ENCODE measurements around the gene ZEB1. TPM values are rescaled to one million over a fixed set of nuclear protein-coding genes. Genes with fewer than 3 reads are reported as not detected.
"Not testable (repeated sequence)": the region's sequence is repeated elsewhere in the genome, so short reads cannot be mapped to it uniquely, and the experiment has no call there.

The ZEB1 gene
- polyA plus RNA-seq, 1 donor from 2014 or later: 18.0 TPM

DNA sequence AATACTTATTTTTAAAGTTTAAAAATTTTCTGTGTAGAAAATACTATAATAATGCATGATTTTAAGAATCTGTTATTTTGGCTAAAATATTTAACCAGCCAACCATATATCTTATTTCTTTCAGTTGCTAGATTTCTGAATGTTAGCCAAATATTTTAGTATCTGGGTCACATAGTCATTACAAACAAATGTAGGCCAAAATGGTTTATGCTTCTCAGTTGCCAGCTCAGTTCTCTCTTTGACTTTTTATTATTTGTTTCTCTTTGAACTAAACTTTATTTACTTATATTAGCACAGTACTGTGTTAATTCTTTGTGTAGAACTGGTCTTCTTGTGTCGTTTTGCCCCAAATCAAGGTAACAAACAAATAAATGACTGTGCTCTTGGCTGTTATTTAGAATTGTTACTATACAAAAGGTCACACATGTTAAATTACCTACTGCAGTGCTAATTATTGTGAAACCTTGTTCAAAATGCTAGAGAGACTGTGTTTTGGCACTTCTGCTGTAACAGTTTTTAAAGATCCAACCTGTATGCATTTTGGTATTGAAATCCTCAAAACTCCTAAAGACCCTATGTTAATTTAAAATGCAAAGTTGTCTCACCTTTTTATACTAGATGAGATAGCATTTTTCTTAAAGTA is 39.8 kb downstream of the ZEB1 start:
- H3K9ac ChIP-seq (ENCODE audit: low read length): no peak overlapping the region
- H3K9me3 ChIP-seq (ENCODE audit: low read length): peaks cover 9% of the 10 kb centered on the region
- H3K36me3 ChIP-seq (ENCODE audit: insufficient read depth, low read length): no peaks in the 10 kb centered on the region
- no peaks in the 10 kb centered on the region for H4K20me1 ChIP-seq (ENCODE audit: insufficient read depth)
- no peak for TF ChIP-seq EP300 (conservative IDR thresholded peaks at IDR 0.05; ENCODE audit: poor library complexity, severe bottlenecking)
- no peak for TF ChIP-seq TAF1 (IDR thresholded peaks at IDR 0.05; ENCODE audit: low read depth)
- no peak for TF ChIP-seq SMC3 (conservative IDR thresholded peaks at IDR 0.05; ENCODE audit: poor library complexity)
- TF ChIP-seq, protein P1, sequence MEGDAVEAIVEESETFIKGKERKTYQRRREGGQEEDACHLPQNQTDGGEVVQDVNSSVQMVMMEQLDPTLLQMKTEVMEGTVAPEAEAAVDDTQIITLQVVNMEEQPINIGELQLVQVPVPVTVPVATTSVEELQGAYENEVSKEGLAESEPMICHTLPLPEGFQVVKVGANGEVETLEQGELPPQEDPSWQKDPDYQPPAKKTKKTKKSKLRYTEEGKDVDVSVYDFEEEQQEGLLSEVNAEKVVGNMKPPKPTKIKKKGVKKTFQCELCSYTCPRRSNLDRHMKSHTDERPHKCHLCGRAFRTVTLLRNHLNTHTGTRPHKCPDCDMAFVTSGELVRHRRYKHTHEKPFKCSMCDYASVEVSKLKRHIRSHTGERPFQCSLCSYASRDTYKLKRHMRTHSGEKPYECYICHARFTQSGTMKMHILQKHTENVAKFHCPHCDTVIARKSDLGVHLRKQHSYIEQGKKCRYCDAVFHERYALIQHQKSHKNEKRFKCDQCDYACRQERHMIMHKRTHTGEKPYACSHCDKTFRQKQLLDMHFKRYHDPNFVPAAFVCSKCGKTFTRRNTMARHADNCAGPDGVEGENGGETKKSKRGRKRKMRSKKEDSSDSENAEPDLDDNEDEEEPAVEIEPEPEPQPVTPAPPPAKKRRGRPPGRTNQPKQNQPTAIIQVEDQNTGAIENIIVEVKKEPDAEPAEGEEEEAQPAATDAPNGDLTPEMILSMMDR (IDR thresholded peaks at IDR 0.05; ENCODE audit: poor library complexity, severe bottlenecking): no peak
- no peak for TF ChIP-seq POLR2AphosphoS5 (IDR thresholded peaks at IDR 0.05)
- TF ChIP-seq MXI1 (conservative IDR thresholded peaks at IDR 0.05; ENCODE audit: poor library complexity, severe bottlenecking): no peak
- no peak for TF ChIP-seq RAD21 (conservative IDR thresholded peaks at IDR 0.05)
- TF ChIP-seq EZH2 (IDR thresholded peaks at IDR 0.05; ENCODE audit: borderline replicate concordance, insufficient read depth, low read length, poor library complexity, severe bottlenecking): no peak
- TF ChIP-seq, protein P2, sequence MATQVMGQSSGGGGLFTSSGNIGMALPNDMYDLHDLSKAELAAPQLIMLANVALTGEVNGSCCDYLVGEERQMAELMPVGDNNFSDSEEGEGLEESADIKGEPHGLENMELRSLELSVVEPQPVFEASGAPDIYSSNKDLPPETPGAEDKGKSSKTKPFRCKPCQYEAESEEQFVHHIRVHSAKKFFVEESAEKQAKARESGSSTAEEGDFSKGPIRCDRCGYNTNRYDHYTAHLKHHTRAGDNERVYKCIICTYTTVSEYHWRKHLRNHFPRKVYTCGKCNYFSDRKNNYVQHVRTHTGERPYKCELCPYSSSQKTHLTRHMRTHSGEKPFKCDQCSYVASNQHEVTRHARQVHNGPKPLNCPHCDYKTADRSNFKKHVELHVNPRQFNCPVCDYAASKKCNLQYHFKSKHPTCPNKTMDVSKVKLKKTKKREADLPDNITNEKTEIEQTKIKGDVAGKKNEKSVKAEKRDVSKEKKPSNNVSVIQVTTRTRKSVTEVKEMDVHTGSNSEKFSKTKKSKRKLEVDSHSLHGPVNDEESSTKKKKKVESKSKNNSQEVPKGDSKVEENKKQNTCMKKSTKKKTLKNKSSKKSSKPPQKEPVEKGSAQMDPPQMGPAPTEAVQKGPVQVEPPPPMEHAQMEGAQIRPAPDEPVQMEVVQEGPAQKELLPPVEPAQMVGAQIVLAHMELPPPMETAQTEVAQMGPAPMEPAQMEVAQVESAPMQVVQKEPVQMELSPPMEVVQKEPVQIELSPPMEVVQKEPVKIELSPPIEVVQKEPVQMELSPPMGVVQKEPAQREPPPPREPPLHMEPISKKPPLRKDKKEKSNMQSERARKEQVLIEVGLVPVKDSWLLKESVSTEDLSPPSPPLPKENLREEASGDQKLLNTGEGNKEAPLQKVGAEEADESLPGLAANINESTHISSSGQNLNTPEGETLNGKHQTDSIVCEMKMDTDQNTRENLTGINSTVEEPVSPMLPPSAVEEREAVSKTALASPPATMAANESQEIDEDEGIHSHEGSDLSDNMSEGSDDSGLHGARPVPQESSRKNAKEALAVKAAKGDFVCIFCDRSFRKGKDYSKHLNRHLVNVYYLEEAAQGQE (IDR thresholded peaks at IDR 0.05; ENCODE audit: borderline replicate concordance): no peak
- no peaks in the 10 kb centered on the region for H3F3A ChIP-seq (ENCODE audit: insufficient read depth, low read length, poor library complexity, severe bottlenecking)
- no peaks in the 10 kb centered on the region for H3K27me3 ChIP-seq (ENCODE audit: insufficient read depth, low read depth, low read length)
- H3K27ac ChIP-seq (ENCODE audit: low read length): no peak overlapping the region
- H3K4me3 ChIP-seq (ENCODE audit: low read length): no peak overlapping the region
- no peak overlapping the region for H2AFZ ChIP-seq (ENCODE audit: low read depth, low read length)
- H3K9me2 ChIP-seq (ENCODE audit: insufficient read depth, low read length): no peaks in the 10 kb centered on the region
- H3K4me2 ChIP-seq (ENCODE audit: low read length): no peak overlapping the region
- peaks cover 67% of the 10 kb centered on the region for H3K79me2 ChIP-seq (replicated peaks; ENCODE audit: insufficient read depth, low read length)

DNA sequence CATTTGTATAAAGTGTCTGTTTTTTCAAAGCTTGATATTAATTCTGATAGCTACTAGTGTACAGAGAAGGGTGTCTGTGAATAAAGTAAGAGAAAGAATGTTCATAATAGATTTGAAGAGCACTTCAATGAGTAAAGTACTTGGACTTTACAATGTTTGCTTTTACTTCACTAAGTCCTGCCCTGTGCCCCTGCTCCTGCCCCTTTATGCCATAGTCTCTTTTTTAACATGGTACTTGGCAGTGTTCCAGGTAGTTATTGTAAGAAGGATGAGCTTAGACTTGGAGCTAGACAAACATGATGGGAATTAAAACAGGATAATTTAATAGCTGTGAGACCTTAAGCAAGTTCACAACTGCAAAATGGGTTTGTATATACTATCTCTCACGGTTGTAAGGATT is 41.0 kb downstream of the ZEB1 start:
- Histone ChIP-seq H3K4me3 (ENCODE audit: low read length) (no peak overlapping the region), H3K27ac (ENCODE audit: low read length) (no peak overlapping the region), H3K9me2 (ENCODE audit: insufficient read depth, low read length) (no peaks in the 10 kb centered on the region), H3K79me2 (replicated peaks; ENCODE audit: insufficient read depth, low read length) (peaks cover 55% of the 10 kb centered on the region), H4K20me1 (ENCODE audit: insufficient read depth) (no peaks in the 10 kb centered on the region), H2AFZ (ENCODE audit: low read depth, low read length) (no peak overlapping the region), H3K27me3 (ENCODE audit: insufficient read depth, low read depth, low read length) (no peaks in the 10 kb centered on the region), H3K9ac (ENCODE audit: low read length) (no peak overlapping the region), H3F3A (ENCODE audit: insufficient read depth, low read length, poor library complexity, severe bottlenecking) (no peaks in the 10 kb centered on the region), H3K4me2 (ENCODE audit: low read length) (no peak overlapping the region), H3K36me3 (ENCODE audit: insufficient read depth, low read length) (no peaks in the 10 kb centered on the region), H3K9me3 (ENCODE audit: low read length) (peaks cover 9% of the 10 kb centered on the region)
- TF ChIP-seq SMC3 (conservative IDR thresholded peaks at IDR 0.05; ENCODE audit: poor library complexity) (no peak), POLR2AphosphoS5 (IDR thresholded peaks at IDR 0.05) (no peak), RAD21 (conservative IDR thresholded peaks at IDR 0.05) (no peak), MXI1 (conservative IDR thresholded peaks at IDR 0.05; ENCODE audit: poor library complexity, severe bottlenecking) (no peak), EP300 (conservative IDR thresholded peaks at IDR 0.05; ENCODE audit: poor library complexity, severe bottlenecking) (no peak), TAF1 (IDR thresholded peaks at IDR 0.05; ENCODE audit: low read depth) (no peak), EZH2 (IDR thresholded peaks at IDR 0.05; ENCODE audit: borderline replicate concordance, insufficient read depth, low read length, poor library complexity, severe bottlenecking) (no peak)
- TF ChIP-seq, protein P1 (IDR thresholded peaks at IDR 0.05; ENCODE audit: poor library complexity, severe bottlenecking): no peak
- TF ChIP-seq, protein P2 (IDR thresholded peaks at IDR 0.05; ENCODE audit: borderline replicate concordance): no peak

DNA sequence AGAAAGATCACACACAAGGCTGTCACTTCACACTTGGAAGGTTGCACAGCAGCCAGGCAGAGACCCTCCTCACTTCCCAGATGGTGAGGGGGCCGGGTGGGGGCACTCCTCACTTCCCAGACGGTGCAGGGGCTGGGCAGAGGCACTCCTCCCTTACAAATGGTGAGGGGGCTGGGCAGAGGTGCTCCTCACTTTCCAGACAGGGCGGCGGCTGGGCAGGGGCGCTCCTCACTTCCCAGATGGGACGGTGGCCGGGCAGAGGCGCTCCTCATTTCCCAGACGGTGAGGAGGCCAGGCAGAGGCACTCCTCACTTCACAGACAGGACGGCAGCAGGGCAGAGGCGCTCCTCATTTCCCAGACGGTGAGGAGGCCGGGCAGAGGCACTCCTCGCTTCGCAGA is 42.5 kb downstream of the ZEB1 start:
- H3K27me3 ChIP-seq (ENCODE audit: insufficient read depth, low read depth, low read length); H3K9ac ChIP-seq (ENCODE audit: low read length); H4K20me1 ChIP-seq (ENCODE audit: insufficient read depth); H3F3A ChIP-seq (ENCODE audit: insufficient read depth, low read length, poor library complexity, severe bottlenecking); H3K4me3 ChIP-seq (ENCODE audit: low read length); H3K9me3 ChIP-seq (ENCODE audit: low read length); H3K9me2 ChIP-seq (ENCODE audit: insufficient read depth, low read length); H3K27ac ChIP-seq (ENCODE audit: low read length); H2AFZ ChIP-seq (ENCODE audit: low read depth, low read length); H3K36me3 ChIP-seq (ENCODE audit: insufficient read depth, low read length); H3K4me2 ChIP-seq (ENCODE audit: low read length): not testable (repeated sequence)
- H3K79me2 ChIP-seq (replicated peaks; ENCODE audit: insufficient read depth, low read length): peaks cover 41% of the 10 kb centered on the region

Measured in neural cell (in vitro differentiated cells).